ENCODE data around the gene FERMT3.

GRCh38 chr11:64201543-64201942, 5.0 kb upstream of the FERMT3 start:
- no peak for TF ChIP-seq CTCF (IDR thresholded peaks at IDR 0.05; ENCODE audit: extremely low read depth in 1 of 2, insufficient read depth in 1 of 2, low read depth in 1 of 2, low read length in 2 of 2)
- TF ChIP-seq EZH2 (IDR thresholded peaks at IDR 0.05; ENCODE audit: borderline replicate concordance, low read depth, low read length, severe bottlenecking), result no peak

All from endothelial cell of umbilical vein (primary cell).